Stimulated activated CD8-positive, alpha-beta memory T cell treated with anti-CD3 and anti-CD28 coated beads, Interleukin-4, amount 100 ng/mL, for 1 hour (primary cell): ENCODE results near the gene PDCD10.

Experiments used
- DNase-seq, 2 donors: peaks; one replicate each; pipeline ENCODE4 v3.0.0-alpha.2; 2020; ENCODE audit warnings: low read depth in 2 of 2, low spot score in 1 of 2

Gene PDCD10

DNA sequence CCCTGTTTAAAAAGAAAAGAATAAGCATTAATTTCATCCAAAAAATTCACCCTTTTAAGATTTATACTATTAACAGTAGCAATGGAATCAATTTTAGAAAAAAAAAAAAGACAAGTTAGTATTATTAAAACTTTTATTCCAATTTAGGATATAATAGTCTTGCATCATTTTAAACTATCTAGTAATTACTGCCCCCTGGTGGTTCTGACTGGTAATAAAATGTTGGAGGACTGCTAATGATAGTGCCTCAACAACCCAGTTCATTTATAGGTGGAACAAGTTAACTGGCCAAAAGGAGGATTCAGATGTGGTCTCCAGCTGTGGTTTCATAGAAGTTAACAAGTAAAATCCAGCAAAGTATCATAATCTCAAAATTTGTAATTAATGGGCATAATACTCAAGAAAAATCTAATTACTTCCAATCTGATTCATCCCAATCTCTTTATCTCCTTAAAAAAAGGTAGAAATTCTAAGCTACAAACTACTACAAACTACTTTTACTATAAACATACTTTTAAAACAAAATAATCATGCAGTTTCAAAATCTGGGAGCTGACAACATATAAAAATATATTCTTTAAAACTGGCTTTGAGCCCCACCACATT, 50.2 kb downstream of the PDCD10 start:
- no peak for DNase-seq

DNA sequence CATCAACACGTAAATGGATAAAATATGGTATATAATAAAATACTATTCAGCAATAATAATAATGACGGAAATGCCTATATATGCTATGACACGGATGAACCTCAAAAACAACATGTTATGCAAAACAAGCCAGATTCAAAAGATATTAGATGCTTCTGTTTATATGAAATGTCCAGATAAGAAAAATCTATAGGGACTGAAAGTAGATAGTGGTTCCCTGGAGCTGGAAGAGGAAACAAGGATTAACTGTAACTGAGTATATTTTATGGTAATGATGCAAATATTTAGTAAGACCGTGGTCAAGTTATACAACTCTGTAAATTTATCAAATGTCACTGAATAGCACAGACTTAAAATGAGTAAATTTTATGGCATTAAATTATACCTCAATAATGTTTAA, 55.2 kb downstream of the PDCD10 start:
- no peak for DNase-seq

- DNase-seq, result no peak
Measured at GRCh38 chr3:167675848-167676247, 58.8 kb downstream of the PDCD10 start.

DNA sequence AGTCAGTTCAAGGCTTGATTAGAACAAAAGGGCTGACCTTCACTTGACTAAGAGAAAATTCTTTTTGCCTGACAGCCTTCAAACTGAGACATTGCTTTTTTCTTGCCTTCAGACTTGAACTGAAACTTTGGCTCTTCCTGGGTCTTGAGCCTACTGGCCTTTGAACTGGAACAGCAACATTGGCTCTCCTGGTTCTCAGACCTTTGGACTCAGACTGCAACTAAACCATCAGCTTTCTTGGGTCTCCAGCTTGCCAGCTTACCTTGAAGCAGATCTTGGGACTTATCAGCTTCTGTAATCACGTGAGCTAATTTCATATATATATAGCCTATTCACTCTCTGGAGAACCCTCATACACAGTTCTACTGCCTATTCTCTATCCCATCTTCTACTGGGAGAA, 61.5 kb downstream of the PDCD10 start:
- no peak for DNase-seq

DNA sequence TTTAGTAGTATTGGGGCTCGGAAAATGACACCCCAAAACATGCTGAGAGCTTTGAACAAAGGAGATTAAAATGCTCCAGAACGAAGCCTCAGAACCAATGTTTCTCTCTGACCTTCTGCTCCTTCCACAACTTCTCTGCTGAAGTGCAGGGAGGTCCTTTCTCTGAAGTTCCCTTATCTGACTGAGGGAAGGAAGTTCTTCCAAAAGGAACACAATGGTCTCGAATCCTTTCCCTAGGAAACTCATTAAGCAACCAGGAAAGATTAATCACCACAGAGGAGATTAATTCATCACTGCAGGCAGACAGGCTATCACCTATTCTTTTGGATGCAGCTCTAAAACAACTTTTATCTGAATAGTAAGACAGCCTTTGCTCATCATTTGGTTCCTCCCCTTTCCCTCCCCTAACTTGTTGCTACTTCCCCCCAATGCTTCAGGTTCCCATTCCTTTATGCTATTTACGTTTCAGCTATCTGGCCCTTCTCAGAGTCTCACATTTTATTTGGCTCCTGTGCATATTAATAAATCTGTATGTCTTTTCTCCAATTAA, 62.7 kb downstream of the PDCD10 start:
- no peak for DNase-seq

DNA sequence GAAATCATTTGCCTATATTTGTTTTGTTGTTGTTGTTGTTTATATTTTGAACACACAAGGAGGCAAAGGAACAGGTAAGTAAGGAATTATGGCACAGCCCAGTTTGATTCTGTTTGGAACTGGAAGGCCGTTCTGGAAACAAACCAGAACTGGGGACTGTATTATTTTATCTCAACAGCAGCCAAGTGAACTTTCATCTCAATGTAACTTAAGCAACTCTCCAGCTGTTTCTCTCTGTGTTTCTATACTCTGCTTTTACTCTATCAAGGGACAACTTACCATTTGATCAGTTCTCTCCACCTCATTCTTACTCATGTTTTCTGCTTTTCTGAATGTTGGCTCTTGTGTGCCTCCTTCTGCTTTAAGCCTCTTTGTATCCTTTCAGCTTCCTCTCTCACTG, 65.0 kb downstream of the PDCD10 start:
- no peak for DNase-seq

GRCh38 chr3:167668651-167669050, 66.0 kb downstream of the PDCD10 start:
- DNase-seq, result no peak

DNA sequence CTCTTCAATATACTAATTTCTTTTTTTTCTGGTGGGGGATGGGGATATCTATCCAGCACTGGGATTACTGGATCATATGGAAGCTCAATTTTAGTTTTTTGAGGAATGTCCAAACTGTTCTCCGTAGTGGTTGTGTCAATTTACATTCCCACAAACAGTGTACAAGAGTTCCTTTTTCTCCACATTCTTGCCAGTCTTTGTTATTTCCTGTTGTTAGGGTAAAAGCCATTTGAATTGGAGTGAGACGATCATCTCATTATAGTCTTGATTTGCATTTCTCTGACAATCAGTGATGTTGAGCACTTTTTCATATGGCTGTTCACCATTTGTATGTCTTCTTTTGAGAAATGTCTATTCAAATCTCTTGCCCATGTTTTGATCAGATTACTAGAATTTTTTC, 68.1 kb downstream of the PDCD10 start:
- no peak for DNase-seq

GRCh38 chr3:167662919-167663400, 71.7 kb downstream of the PDCD10 start:
- no peak for DNase-seq

DNA sequence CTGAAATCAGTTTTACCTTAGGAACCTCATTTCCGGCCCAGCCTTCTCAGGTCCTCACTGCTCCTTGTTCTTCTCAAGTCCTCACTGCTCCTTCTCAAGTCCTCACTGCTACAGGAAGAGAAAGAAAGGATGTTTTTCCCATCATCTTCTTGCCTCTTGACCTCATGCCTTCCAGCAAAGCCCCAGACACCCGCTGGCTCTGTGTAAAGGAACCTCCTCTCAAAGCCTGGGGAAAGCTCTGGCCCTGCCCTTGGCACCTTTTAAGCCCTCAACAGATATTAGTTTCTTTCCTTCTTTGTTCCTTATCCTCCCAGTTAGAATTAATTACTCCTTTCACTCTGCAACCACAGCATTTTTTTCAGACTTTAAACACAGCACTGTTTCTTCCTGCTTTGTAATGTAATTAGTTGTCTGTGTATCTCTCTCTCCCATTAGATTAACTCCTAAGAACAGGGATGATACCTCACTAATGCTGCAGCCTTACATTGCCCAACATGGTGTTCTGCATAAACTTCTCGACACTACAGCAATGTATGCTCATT, 76.9 kb downstream of the PDCD10 start:
- no peak for DNase-seq

GRCh38 chr3:167656821-167657220, 77.9 kb downstream of the PDCD10 start:
- DNase-seq, result no peak

DNA sequence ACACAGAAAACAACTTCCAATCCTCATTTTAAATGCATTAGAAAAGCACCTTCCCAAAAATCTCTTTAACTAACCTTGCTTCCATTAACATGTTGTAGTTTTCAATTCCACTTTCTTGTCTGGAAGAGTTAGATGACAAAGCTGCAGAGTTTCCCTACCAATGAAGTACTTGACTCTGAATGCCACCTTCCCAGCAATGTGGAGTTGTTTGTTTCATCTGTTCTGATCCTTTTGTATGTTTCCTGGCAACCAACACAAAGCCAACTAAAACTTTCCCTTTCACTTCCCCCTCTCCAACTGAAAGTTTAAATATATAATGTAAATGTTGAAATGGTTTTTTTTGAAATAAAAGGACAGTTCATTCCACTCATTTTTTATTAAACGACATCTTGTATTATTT, 80.9 kb downstream of the PDCD10 start, which contains the start of gene WDR49:
Gene WDR49, minus strand, starts transcription at position 183 of the 400 bp plus-strand sequence. CDS start 517 bp downstream, outside the sequence.
- no peak for DNase-seq

DNA sequence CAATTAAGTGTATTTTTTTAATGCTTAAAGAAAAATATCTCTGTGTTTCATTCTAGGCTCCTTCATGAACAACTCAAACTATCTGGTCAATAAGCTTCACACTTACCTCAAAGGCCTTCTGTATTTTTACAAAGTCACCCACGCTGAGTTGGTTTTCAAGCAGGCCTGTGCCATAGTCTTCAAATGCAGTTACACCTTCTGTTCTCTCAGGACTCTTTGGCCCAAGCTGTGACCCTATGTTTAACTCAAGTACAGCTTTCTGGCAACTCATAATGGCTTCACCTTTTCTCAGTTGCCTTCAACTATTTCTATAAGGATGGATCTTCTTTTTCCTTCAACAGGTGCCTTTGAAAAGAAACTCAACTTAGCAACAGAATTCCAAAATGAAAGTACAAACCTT, 81.5 kb downstream of the PDCD10 start:
- no peak for DNase-seq

GRCh38 chr3:167651826-167652225, 82.9 kb downstream of the PDCD10 start:
- DNase-seq, result no peak

DNA sequence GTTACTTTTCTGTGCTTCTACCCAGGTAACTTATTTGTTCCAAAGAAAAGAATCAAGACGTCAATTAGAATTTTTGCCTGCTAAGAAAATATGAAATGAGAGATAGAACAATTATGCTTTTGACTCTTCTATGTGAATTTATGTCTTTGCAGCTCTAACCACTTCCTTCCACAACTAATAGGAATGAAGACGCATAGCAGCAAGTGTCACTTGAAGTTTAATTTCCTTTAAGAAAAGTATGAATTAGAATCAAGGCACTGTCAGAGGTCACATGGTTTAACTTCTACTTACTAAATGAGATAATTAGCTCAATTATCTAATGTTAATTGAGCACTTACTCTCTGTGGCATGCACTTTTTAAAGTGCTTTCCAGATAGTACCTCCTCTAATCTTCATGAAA, 84.2 kb downstream of the PDCD10 start:
- no peak for DNase-seq

DNA sequence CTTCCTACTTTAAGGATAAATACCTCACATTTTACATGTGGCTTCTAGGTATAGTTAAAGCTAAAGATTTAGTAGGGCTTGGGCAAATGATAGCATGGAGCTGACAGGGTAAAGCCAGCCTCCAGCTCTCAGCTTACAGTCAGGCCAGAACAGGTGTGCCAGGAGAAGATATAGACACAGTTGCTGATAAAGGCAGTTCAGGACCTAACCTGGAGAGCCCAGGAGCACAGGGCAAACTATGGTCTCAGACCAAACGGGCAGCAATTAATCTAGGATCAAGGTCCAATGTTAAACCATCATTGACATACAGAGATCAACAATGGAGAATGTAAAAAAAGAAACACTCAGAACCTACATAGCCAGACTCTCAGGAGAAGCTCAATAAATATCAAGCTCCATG, 84.9 kb downstream of the PDCD10 start:
- DNase-seq, result no peak

GRCh38 chr3:167644611-167645010, 90.1 kb downstream of the PDCD10 start:
- no peak for DNase-seq
